ENCODE results near the gene NFIC.

NFIC gene

DNA sequence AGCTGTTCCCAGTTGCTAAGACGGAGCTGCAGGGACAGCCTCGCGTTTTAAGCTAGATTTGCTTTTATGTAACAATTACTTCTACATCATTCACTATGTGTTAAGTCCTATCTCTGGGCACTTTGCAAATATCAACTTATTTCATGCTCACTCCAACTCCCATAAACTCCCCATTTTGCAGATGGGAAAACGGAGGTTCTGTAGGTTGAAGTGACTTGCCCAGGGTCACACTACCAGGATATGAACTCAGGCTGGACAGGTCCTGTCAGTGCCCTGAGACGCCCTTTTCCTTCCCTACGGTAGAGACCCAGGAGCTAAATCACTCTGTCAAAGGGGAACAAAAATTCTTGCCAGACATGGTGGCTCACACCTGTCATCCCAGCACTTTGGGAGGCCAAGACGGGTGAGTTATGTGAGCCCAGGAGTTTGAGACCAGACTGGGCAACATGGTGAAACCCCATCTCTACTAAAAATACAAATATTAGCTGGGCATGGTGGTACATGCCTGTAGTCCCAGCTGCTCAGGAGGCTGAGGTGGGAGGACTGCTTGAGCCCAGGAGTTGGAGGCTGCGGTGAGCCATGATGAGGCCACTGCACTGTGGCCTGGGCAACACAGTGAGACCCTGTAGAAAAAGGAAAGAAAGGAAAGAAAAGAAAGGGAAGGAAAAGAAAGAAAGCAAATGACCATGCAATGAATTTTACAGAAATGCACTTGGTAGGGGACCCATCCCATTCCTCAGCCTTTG is 14.5 kb upstream of the NFIC start:
- Histone ChIP-seq H3K36me3 (ENCODE audit: control insufficient read depth, insufficient read depth, low read length, severe bottlenecking) (no peaks in the 10 kb centered on the region), H3K4me3 (ENCODE audit: low read length) (no peak overlapping the region), H3K9ac (ENCODE audit: low read length) (no peak overlapping the region), H3K9me3 (ENCODE audit: control insufficient read depth, low read length) (no peaks in the 10 kb centered on the region), H3K4me1 (ENCODE audit: control insufficient read depth, insufficient read depth, low read length) (peaks cover 11% of the 10 kb centered on the region), H3K27me3 (replicated peaks; ENCODE audit: control insufficient read depth, insufficient read depth, low read length) (no peaks in the 10 kb centered on the region)
- DNase-seq (ENCODE audit: low read depth) = no peak

DNA sequence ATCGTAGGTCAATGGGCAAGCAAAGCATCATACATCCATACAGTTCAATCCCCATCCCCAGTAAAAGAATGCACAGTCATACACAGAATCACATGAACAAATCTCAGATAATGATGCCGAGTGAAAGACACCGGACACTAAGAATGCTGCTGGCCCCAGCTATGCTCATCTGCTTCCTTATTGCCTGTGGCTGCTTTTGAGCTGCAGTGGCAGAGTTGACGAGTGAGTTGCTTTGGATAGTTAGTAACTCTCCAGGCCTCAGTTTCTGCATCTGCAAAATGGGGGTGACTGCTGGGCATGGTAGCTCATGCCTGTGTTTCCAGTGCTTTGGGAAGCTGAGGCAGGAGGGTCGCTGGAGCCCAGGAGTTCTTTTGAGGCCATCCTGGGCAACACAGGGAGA is 12.9 kb upstream of the NFIC start:
- Histone ChIP-seq H3K27me3 (replicated peaks; ENCODE audit: control insufficient read depth, insufficient read depth, low read length) (no peaks in the 10 kb centered on the region), H3K9me3 (ENCODE audit: control insufficient read depth, low read length) (no peaks in the 10 kb centered on the region), H3K9ac (ENCODE audit: low read length) (no peak overlapping the region), H3K4me3 (ENCODE audit: low read length) (no peak overlapping the region), H3K4me1 (ENCODE audit: control insufficient read depth, insufficient read depth, low read length) (peaks cover 6% of the 10 kb centered on the region), H3K36me3 (ENCODE audit: control insufficient read depth, insufficient read depth, low read length, severe bottlenecking) (no peaks in the 10 kb centered on the region)
- no peak for DNase-seq (ENCODE audit: low read depth)

DNA sequence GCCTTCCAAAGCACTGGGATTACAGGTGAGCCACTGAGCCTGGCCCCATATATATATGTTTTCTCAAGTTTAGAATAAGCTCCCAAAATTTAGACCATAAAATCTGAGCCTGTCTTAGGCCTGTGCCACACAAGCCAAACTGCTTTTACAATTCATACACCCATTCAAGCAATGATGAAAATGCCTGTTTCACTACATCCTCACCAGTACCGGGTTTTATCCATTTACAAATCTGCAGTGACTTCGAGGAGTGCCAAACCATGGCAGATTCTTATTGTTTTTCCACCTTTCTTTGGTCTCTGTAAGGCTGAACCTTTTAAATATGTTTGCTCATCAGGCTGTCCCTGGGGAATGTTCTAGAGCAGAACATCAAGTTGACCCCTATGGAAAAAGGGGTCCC is 9.6 kb upstream of the NFIC start:
- Histone ChIP-seq H3K4me3 (ENCODE audit: low read length) (no peak overlapping the region), H3K4me1 (ENCODE audit: control insufficient read depth, insufficient read depth, low read length) (peaks cover 7% of the 10 kb centered on the region), H3K9me3 (ENCODE audit: control insufficient read depth, low read length) (no peaks in the 10 kb centered on the region), H3K27me3 (replicated peaks; ENCODE audit: control insufficient read depth, insufficient read depth, low read length) (no peaks in the 10 kb centered on the region), H3K9ac (ENCODE audit: low read length) (peak overlapping the region; percentile 15), H3K36me3 (ENCODE audit: control insufficient read depth, insufficient read depth, low read length, severe bottlenecking) (no peaks in the 10 kb centered on the region)
- no peak for DNase-seq (ENCODE audit: low read depth)

DNA sequence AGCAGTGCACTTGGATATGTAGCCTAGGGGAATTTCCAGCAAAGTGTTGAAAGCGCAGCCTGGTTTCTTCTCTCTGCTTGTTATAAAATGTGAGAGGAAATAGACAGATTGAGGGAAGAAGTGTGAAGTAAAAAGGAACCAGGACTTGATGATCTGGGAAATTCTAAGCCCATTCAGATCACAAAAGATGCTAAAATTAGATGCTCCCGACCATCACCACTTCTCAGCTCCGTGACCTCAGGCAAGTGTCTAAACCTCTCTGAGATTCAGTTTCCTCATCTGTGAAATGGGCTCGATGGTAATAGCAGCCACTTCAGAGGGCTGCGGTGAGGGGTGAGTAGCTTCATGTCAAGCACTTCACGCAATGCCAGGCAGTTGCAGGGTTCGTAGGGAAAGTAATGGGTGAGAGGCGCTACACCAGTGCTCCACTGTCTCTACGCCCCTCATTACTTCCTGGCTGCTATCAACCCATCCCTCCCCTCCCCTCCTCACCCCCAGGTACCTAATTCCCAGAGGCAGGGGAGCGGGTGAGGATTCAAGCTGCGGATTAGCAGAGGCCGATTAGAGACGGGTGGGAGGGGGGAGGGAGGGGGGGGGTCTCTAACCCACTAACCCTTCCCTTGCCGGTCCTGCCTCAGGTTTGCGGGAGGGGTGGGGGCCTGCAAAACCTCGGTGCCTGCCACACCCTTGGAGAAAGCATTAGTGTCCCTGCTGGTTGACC is 9.0 kb upstream of the NFIC start:
- Histone ChIP-seq H3K36me3 (ENCODE audit: control insufficient read depth, insufficient read depth, low read length, severe bottlenecking) (no peaks in the 10 kb centered on the region), H3K4me1 (ENCODE audit: control insufficient read depth, insufficient read depth, low read length) (peaks cover 12% of the 10 kb centered on the region), H3K9me3 (ENCODE audit: control insufficient read depth, low read length) (no peaks in the 10 kb centered on the region), H3K27me3 (replicated peaks; ENCODE audit: control insufficient read depth, insufficient read depth, low read length) (no peaks in the 10 kb centered on the region), H3K9ac (ENCODE audit: low read length) (peak overlapping the region; percentile 15), H3K4me3 (ENCODE audit: low read length) (no peak overlapping the region)
- no peak for DNase-seq (ENCODE audit: low read depth)

DNA sequence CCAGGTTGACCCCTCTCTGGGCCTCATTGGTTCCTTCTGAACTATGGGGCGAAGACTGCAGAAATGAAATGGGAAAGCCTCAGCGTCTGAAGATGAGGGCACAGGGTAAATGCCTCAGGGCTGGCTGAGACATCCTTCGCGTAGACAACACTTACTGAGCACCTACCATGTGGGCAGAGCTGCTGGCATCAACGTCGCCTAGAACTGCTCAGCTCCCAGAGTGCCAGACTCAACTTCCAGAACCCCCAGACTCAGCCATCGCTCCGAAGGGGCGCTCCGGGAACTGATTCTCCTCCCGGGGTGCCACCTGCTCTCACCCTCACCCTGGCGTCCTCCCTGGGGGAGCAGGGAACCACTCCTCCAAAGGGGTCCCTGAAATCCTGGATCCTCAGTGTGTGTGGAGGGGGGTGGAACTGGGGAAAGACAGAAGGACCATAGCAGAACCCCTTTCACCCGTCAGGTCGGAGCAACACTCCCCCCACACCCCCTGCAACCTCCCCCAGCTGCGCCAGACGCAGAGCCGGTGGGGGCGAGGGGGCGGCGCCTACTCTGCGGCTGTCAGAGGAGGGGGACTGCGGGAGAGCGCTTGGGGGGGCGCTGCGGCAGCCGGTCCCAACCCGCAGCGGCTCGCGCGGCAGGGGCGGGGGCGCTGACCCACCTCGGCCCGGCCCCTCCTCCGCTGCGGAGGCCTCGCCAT is 8.2 kb upstream of the NFIC start:
- H3K9ac ChIP-seq (ENCODE audit: low read length) = peak overlapping the region; percentile 87
- no peak overlapping the region for H3K4me3 ChIP-seq (ENCODE audit: low read length)
- peaks cover 12% of the 10 kb centered on the region for H3K4me1 ChIP-seq (ENCODE audit: control insufficient read depth, insufficient read depth, low read length)
- no peaks in the 10 kb centered on the region for H3K36me3 ChIP-seq (ENCODE audit: control insufficient read depth, insufficient read depth, low read length, severe bottlenecking)
- no peaks in the 10 kb centered on the region for H3K27me3 ChIP-seq (replicated peaks; ENCODE audit: control insufficient read depth, insufficient read depth, low read length)
- no peaks in the 10 kb centered on the region for H3K9me3 ChIP-seq (ENCODE audit: control insufficient read depth, low read length)
- no peak for DNase-seq (ENCODE audit: low read depth)

DNA sequence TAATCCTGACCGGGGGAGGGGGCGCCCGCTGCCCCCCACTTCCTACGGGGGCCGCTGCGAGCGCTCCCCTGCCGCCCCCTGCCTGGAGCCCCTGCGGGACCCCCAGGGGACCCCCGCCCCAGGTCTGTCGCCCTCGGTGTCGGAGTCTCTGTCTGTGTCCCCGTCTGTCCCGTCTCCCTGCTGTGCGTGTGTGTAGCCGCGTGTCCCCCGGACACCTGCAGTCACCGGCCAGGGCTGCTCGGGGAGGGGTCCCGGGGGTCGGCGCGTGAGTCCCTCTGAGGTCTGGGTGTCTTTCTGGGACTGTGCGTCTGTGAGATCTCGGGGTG is 7.7 kb upstream of the NFIC start:
- Histone ChIP-seq H3K9me3 (ENCODE audit: control insufficient read depth, low read length) (no peaks in the 10 kb centered on the region), H3K4me3 (ENCODE audit: low read length) (peak overlapping the region; percentile 83), H3K36me3 (ENCODE audit: control insufficient read depth, insufficient read depth, low read length, severe bottlenecking) (no peaks in the 10 kb centered on the region), H3K27me3 (replicated peaks; ENCODE audit: control insufficient read depth, insufficient read depth, low read length) (no peaks in the 10 kb centered on the region), H3K9ac (ENCODE audit: low read length) (peak overlapping the region; percentile 87), H3K4me1 (ENCODE audit: control insufficient read depth, insufficient read depth, low read length) (peaks cover 14% of the 10 kb centered on the region)
- DNase-seq (ENCODE audit: low read depth) = no peak

DNA sequence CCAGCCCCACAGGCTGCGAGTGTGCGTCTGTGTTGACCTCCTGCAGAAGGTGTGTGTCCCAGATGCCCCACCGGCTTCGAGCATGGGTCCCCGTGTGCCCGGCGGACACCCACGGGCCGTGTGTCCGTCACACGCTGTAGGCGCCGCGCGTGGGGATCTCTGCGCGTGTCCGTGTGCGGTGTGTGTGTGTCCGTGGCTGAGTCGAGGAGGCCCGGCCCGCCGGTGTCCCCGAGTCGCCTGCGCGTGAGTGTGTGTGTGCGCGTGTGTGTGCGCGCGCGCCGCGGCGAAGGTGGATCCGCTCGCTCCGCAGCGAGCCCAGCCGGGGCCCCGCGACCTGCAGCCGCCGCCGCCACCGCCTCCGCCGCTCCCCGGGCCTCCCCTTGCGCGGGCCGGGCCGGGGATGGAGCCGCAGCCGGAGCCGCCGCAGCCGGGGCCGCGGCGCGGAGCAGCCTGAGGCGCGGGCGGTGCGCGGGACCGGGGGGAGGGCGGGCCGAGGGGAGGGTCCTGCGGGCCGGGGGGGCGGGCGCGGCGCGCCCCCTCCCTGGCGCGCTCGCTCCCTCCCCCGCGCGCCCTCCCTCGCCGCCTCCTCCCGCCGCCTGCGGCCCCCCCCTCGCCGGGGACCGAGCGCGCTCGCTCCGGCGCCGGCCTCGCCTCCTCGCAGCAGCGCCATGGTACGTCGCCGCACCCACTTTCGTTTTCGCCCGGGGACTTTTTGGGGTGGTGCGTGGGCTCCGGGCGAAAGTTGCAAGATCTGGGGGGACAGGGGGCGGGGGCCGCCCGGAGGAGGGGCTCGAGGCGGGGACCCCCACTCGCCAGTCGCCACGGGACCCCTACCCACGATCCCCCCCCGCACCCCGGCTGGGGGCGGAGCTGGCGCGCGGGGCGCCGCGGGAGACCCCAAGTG is 7.1 kb upstream of the NFIC start:
- H3K36me3 ChIP-seq (ENCODE audit: control insufficient read depth, insufficient read depth, low read length, severe bottlenecking) = no peaks in the 10 kb centered on the region
- DNase-seq (ENCODE audit: low read depth) = peak; percentile 84
- H3K9ac ChIP-seq (ENCODE audit: low read length) = peak overlapping the region; percentile 87
- no peaks in the 10 kb centered on the region for H3K9me3 ChIP-seq (ENCODE audit: control insufficient read depth, low read length)
- H3K27me3 ChIP-seq (replicated peaks; ENCODE audit: control insufficient read depth, insufficient read depth, low read length) = no peaks in the 10 kb centered on the region
- H3K4me1 ChIP-seq (ENCODE audit: control insufficient read depth, insufficient read depth, low read length) = peaks cover 14% of the 10 kb centered on the region
- peak overlapping the region; percentile 83 for H3K4me3 ChIP-seq (ENCODE audit: low read length)

DNA sequence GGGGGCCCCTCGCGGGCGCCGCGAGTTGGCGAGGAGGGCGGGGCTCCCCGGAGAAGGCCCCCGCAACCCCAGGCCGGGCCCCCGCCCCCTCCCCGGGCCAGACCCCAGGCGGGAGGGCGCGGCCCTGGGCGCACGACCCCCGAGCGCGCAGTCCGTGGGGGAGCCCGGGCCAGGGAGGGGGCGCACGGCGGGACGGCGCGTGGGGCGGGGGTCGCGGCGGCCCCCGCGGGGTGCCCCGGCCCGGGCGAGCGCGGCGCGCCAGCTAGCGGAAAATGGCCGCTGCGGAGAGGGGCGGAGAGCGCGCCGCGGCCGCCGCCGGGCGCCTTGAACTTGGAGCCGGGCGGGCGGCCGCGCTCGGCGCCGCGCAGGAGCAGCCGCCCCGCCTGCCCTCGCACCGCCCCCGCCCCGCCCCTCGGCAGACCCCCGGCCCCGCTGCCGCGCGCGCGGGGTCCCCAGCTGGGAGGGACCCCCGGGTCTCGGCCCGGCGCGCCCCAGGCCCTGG is 6.4 kb upstream of the NFIC start:
- peak overlapping the region; percentile 86 for H3K4me3 ChIP-seq (ENCODE audit: low read length)
- DNase-seq (ENCODE audit: low read depth) = peak; percentile 69
- peak overlapping the region; percentile 92 for H3K9ac ChIP-seq (ENCODE audit: low read length)
- H3K36me3 ChIP-seq (ENCODE audit: control insufficient read depth, insufficient read depth, low read length, severe bottlenecking) = no peaks in the 10 kb centered on the region
- peaks cover 16% of the 10 kb centered on the region for H3K4me1 ChIP-seq (ENCODE audit: control insufficient read depth, insufficient read depth, low read length)
- H3K9me3 ChIP-seq (ENCODE audit: control insufficient read depth, low read length) = no peaks in the 10 kb centered on the region
- H3K27me3 ChIP-seq (replicated peaks; ENCODE audit: control insufficient read depth, insufficient read depth, low read length) = no peaks in the 10 kb centered on the region

DNA sequence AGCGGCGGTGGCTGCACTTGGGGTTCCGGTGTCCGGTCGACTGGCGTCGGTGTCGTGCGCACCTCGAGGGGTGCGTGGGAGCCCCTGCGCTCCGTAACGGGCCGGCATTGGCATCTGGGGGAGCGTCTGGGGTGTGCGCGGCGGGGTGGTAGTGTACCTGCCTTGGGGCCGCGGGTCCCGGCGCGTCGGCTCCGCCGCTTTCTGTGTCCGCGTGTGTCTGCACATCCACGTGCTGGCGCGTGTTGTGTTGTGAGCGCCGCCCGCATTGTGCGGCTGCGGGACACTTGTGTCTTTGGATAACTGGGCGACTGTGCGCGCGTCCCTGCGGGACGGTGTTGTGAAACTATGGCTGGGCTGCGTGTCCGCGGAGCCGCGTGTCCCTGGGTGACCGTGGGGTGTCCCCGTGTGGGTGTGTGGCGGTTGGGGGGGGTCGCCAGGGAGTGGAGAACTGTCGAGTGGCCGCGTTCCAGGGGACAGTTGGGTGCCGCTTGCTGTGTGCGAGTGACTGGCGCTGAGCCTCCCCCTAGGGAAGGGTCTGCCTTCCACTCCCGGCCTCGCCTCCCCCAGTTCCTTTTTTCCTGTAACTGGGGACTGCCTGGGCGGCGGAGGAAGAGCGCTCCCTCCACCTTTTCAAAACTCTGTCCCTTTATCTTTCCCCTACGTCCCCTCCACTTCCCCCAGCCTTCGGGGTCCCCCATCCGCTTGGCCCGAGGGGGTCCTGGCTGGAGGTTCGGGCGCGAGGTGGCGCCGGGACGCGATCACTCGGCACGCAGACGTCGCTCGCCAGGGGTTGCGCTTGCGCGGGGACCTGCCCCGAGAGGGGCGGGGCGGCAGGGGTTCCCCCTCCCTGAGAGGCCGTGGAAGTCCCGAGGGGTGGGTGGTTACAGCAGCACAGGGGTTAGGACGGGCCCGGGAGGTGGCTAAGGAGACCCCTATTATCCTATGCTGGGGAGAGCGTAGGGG is 5.7 kb upstream of the NFIC start:
- Histone ChIP-seq H3K27me3 (replicated peaks; ENCODE audit: control insufficient read depth, insufficient read depth, low read length) (no peaks in the 10 kb centered on the region), H3K36me3 (ENCODE audit: control insufficient read depth, insufficient read depth, low read length, severe bottlenecking) (no peaks in the 10 kb centered on the region), H3K4me1 (ENCODE audit: control insufficient read depth, insufficient read depth, low read length) (peaks cover 23% of the 10 kb centered on the region), H3K4me3 (ENCODE audit: low read length) (peak overlapping the region; percentile 86), H3K9ac (ENCODE audit: low read length) (peak overlapping the region; percentile 92), H3K9me3 (ENCODE audit: control insufficient read depth, low read length) (no peaks in the 10 kb centered on the region)
- DNase-seq (ENCODE audit: low read depth) = peak; percentile 76

All from adipocyte (in vitro differentiated cells).